ENCODE measurements around the gene EFCAB11.

DNA sequence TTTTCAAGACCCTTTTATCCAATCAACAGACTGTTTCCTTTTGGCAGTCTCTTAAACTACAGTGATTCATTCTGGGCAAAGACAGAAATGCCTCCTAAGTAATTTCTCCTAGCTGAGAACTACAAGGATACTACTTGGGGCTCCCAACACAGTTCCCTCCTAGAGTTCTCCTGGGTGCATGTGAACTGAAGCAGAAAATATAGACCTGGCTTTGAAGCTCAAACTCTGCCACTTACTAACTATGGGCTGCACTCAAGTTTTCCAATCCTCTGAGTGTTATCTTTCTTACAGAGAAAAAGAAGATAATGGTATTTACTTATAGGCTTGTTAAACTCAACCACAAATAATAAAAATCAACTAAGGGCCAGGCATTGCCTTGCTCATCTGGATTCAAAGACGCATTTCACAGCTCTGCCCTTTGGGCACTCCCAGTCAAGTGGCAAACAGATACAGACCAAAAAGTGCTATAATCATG is 97.6 kb downstream of the EFCAB11 start:
- TF ChIP-seq, protein P1, sequence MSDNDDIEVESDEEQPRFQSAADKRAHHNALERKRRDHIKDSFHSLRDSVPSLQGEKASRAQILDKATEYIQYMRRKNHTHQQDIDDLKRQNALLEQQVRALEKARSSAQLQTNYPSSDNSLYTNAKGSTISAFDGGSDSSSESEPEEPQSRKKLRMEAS (IDR thresholded peaks at IDR 0.05; ENCODE audit: low read depth, low read length) = no peak
- TF ChIP-seq, protein P2, sequence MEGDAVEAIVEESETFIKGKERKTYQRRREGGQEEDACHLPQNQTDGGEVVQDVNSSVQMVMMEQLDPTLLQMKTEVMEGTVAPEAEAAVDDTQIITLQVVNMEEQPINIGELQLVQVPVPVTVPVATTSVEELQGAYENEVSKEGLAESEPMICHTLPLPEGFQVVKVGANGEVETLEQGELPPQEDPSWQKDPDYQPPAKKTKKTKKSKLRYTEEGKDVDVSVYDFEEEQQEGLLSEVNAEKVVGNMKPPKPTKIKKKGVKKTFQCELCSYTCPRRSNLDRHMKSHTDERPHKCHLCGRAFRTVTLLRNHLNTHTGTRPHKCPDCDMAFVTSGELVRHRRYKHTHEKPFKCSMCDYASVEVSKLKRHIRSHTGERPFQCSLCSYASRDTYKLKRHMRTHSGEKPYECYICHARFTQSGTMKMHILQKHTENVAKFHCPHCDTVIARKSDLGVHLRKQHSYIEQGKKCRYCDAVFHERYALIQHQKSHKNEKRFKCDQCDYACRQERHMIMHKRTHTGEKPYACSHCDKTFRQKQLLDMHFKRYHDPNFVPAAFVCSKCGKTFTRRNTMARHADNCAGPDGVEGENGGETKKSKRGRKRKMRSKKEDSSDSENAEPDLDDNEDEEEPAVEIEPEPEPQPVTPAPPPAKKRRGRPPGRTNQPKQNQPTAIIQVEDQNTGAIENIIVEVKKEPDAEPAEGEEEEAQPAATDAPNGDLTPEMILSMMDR (IDR thresholded peaks at IDR 0.05; ENCODE audit: low read depth, low read length) = no peak
